ENCODE results near the gene USP12. TPM values are rescaled to one million over a fixed set of nuclear protein-coding genes. Genes with fewer than 3 reads are reported as not detected.

Gene USP12
- total and polyA plus RNA-seq, 3 donors from 2014 or later = 24.3 to 30.2 (median 26.1) TPM

- 53 to 61% methylated on average over 6 of the region's 6 CpGs for WGBS, 2 donors
- no peak for DNase-seq
- Histone ChIP-seq H3K4me3 (no peak overlapping the region), H3K9me3 (no peaks in the 10 kb centered on the region), H3K27ac (no peak overlapping the region), H3K27me3 (no peaks in the 10 kb centered on the region), H3K4me1 (no peaks in the 10 kb centered on the region), H3K36me3 (ENCODE audit: low read depth, missing control alignments) (no peaks in the 10 kb centered on the region)
- intact Hi-C loops (cut with DNase I; ENCODE audit: low total_unique reads) = no loop called here
- TF ChIP-seq, protein P1, sequence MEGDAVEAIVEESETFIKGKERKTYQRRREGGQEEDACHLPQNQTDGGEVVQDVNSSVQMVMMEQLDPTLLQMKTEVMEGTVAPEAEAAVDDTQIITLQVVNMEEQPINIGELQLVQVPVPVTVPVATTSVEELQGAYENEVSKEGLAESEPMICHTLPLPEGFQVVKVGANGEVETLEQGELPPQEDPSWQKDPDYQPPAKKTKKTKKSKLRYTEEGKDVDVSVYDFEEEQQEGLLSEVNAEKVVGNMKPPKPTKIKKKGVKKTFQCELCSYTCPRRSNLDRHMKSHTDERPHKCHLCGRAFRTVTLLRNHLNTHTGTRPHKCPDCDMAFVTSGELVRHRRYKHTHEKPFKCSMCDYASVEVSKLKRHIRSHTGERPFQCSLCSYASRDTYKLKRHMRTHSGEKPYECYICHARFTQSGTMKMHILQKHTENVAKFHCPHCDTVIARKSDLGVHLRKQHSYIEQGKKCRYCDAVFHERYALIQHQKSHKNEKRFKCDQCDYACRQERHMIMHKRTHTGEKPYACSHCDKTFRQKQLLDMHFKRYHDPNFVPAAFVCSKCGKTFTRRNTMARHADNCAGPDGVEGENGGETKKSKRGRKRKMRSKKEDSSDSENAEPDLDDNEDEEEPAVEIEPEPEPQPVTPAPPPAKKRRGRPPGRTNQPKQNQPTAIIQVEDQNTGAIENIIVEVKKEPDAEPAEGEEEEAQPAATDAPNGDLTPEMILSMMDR (IDR thresholded peaks at IDR 0.05) = no peak
- TF ChIP-seq POLR2A (IDR thresholded peaks at IDR 0.05) = no peak
Measured at GRCh38 chr13:27052551-27053208, 118.9 kb downstream of the USP12 start.

DNA sequence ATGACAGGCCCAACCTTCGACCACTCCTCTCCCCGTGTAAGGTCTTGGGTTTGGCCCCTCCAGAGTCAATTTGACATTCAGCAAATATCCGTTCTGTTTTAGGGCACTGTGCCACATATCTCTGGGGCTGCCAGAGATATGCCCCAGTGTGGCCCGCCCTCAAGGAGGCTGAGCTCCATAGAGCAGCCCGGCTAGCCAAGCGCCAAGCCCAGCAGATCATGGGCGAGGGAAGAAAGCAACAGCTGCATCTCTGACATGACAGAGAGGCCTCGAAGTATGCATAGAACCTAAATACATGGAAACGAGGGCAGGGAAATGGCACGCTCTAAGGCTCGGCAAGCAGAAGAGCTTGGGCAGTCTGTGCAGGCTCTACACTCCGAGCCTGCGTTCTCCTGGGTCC, 124.5 kb downstream of the USP12 start:
- Histone ChIP-seq H3K9me3 (no peaks in the 10 kb centered on the region), H3K27ac (no peak overlapping the region), H3K36me3 (ENCODE audit: low read depth, missing control alignments) (no peaks in the 10 kb centered on the region), H3K27me3 (no peaks in the 10 kb centered on the region), H3K4me1 (no peaks in the 10 kb centered on the region), H3K4me3 (no peak overlapping the region)
- no peak for TF ChIP-seq POLR2A (IDR thresholded peaks at IDR 0.05)
- TF ChIP-seq, protein P1 (IDR thresholded peaks at IDR 0.05) = no peak
- WGBS, 2 donors = 87 to 91% methylated on average over 13 of the region's 13 CpGs
- intact Hi-C loops (cut with DNase I; ENCODE audit: low total_unique reads) = no loop called here
- DNase-seq = no peak

DNA sequence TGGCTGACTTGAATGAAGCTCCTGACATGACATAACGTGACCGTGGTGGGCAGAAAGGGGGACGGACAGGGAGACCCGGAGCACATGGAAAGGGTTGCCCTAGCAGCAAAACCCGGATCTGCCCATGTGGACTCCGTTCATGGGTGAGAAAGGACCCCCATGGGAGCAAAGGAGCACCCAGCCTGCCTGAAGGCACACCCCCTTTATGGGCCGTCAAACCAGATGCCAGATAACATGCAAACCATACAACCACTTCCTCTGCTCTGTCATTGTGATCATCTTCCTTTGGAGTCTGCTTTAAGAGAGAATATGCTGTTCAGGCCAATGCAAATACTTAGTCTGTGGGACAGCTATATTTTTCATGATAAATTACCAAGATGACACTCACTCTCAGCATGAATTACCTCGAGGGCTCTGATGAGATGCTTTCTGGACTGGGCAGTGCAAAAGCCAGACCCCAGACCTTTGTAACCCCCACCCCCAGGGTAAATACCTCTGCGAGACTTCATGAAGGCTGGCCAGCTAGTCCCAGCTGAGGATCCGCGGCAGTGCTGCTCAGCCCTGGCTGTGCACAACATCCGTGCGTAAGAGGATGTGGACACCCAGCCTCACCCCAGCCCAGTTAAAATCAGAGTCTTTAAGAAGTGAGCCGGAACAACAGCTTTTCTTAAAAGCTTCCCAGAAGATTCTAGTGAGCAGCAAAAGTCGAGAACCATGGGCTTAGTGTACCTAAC, 126.6 kb downstream of the USP12 start:
- intact Hi-C loops (cut with DNase I; ENCODE audit: low total_unique reads) = no loop called here
- H3K36me3 ChIP-seq (ENCODE audit: low read depth, missing control alignments) = no peaks in the 10 kb centered on the region
- TF ChIP-seq, protein P1 (IDR thresholded peaks at IDR 0.05) = no peak
- no peak for TF ChIP-seq POLR2A (IDR thresholded peaks at IDR 0.05)
- no peaks in the 10 kb centered on the region for H3K27me3 ChIP-seq
- no peak overlapping the region for H3K27ac ChIP-seq
- H3K4me3 ChIP-seq = no peak overlapping the region
- DNase-seq = no peak
- no peaks in the 10 kb centered on the region for H3K4me1 ChIP-seq
- H3K9me3 ChIP-seq = no peaks in the 10 kb centered on the region
- 85 to 86% methylated on average over 12 to 15 of the region's 15 CpGs for WGBS, 2 donors

GRCh38 chr13:27043013-27043412, 128.6 kb downstream of the USP12 start:
- H3K4me1 ChIP-seq = no peaks in the 10 kb centered on the region
- H3K27me3 ChIP-seq = no peaks in the 10 kb centered on the region
- WGBS, 2 donors = 52 to 64% methylated on average over 6 of the region's 6 CpGs
- no peak overlapping the region for H3K4me3 ChIP-seq
- no peak for TF ChIP-seq POLR2A (IDR thresholded peaks at IDR 0.05)
- TF ChIP-seq, protein P1 (IDR thresholded peaks at IDR 0.05) = no peak
- intact Hi-C loops (cut with DNase I; ENCODE audit: low total_unique reads) = no loop called here
- H3K27ac ChIP-seq = no peak overlapping the region
- DNase-seq = no peak
- H3K36me3 ChIP-seq (ENCODE audit: low read depth, missing control alignments) = no peaks in the 10 kb centered on the region
- H3K9me3 ChIP-seq = no peaks in the 10 kb centered on the region
